NCI-H2029 treated with DMSO at 0.1 percent for 48 hours (cell line): ENCODE data around the gene PGAP1.

Experiments
- DNase-seq: peaks from one replicate; lab custom pipeline; 2025; lab: John Stamatoyannopoulos, UW

Gene PGAP1, protein sequence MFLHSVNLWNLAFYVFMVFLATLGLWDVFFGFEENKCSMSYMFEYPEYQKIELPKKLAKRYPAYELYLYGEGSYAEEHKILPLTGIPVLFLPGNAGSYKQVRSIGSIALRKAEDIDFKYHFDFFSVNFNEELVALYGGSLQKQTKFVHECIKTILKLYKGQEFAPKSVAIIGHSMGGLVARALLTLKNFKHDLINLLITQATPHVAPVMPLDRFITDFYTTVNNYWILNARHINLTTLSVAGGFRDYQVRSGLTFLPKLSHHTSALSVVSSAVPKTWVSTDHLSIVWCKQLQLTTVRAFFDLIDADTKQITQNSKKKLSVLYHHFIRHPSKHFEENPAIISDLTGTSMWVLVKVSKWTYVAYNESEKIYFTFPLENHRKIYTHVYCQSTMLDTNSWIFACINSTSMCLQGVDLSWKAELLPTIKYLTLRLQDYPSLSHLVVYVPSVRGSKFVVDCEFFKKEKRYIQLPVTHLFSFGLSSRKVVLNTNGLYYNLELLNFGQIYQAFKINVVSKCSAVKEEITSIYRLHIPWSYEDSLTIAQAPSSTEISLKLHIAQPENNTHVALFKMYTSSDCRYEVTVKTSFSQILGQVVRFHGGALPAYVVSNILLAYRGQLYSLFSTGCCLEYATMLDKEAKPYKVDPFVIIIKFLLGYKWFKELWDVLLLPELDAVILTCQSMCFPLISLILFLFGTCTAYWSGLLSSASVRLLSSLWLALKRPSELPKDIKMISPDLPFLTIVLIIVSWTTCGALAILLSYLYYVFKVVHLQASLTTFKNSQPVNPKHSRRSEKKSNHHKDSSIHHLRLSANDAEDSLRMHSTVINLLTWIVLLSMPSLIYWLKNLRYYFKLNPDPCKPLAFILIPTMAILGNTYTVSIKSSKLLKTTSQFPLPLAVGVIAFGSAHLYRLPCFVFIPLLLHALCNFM

DNA sequence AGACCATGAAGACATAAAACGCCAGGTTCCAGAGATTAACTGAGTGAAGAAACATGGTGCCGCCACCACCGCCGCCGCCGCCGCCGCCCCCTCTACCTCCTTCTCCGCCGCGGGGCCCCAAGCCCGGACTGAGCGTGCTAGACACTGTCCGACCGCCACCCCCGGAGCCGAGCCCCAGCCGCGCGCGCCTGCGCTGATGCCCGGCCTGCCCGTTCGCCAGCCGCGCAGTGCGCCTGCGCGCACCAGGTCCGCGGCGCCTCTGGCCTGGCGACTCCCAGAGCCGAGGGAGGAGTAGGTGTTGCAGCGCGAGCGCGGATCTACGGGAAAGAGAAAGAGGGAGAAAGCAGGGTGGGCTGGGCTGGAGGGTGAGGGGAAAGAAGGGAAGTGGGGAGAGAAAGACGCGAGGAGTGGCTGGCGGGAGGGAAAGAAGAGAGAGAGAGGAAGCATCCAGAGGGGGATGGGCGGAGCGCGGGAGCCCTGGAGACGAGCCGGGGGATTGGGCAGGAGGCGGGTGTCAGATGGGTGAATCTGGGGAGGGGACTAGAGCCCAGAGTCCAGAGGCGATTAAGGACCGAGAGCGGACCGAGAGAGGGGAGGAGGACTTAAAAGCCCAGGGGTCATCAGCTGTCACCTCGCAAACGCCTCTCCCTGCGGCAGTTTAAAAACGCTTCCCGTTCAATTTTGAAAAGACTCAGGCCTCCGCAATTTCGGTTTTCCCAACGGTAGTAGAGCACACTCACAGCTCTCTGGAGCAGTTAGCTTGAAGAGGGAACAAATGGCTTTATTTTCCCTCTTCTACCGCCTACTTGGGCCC, at the start of gene PGAP1:
Gene PGAP1 (minus strand): TSS at position 146 of the 814 bp plus-strand sequence. CDS start 91 bp downstream, at position 55.
- DNase-seq, result peak; percentile 92

DNA sequence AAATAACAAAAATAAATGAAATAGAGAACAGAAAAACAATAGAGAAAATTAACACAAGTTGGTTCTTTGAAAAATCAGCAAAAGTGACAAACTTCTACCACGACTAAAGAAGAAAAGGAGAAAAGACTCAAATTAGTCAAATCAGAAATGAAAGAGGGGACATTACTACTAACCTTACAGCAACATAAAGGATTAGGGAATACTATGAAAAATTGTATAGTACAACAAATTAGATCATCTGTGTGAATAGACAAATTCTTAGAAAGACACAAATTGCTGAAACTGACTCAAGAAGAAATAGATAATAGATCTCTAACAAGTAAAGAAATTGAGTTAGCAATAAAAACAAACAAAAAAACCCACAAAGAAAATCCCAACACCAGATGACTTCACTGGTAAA, 48.5 kb upstream of the PGAP1 start:
- no peak for DNase-seq

DNA sequence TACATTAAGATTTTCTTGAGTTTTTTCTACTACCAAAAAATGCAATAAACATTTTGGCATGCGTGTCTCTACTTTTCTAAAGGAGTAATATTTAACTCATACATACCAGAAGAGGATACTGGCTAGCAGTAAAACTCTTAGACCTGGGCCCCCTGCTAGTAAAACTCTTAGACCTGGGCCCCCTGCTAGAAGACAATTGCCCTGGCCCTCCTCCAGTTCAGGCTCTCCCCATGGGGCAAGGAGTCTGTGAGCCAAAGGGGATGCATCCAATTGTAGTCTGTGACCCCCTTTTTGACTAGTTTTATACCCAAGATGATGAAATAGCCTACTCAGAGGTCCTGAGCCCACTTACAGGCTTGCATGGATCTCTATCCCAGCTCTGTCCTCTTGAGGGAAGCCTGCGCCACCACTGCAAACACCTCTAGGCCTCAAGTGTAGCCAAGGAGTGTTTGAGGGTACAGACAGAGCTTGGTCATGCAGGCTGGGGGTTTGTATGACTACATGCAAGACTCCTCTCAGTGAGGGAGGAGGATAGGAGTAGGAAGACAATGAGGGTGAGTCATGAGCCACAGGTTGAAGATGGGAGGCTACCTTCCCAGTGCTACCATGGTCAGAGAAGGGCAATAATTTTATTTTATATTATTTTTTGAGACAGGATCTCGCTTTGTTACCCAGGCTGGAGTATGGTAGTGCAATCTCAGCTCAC, 45.2 kb upstream of the PGAP1 start:
- DNase-seq, result no peak

DNA sequence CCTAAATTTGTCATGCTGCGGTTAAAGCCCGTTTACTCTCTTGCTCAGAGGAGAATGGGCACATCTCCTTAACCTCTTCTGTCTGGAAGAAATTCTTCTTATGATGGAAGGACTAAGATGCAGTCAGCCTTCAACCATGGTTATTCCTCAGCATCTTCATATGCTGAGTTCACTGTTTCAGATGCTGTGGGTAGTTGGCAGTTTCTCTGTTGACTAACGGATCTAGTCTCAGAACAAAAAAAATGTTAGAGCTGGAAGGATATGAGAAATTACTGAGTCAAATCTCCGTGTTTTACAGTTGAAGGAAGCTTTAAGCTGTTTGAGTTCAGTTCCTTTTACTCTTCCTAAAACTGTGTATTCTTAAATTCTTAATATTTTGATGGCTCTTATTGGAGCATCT, 43.6 kb upstream of the PGAP1 start:
- DNase-seq, result no peak

DNA sequence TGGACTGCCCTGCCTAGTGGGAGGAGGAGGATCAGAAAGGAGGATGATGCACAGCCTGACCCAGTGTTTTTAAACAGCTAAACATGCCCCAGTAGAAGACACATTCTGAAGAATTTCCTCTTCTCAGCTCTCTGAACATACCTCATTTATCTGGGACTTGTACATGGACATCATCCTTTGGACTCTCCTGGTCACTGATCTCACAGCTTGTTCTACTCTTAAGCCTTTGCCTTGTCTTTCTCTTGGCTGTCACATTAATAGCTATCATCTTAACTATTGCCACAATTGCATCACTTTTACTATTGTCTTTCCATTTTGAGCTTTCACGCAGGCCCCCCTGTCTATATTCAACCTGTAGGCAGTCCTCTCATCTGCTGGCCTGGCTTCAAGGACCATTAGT, 42.0 kb upstream of the PGAP1 start:
- DNase-seq, result no peak

DNA sequence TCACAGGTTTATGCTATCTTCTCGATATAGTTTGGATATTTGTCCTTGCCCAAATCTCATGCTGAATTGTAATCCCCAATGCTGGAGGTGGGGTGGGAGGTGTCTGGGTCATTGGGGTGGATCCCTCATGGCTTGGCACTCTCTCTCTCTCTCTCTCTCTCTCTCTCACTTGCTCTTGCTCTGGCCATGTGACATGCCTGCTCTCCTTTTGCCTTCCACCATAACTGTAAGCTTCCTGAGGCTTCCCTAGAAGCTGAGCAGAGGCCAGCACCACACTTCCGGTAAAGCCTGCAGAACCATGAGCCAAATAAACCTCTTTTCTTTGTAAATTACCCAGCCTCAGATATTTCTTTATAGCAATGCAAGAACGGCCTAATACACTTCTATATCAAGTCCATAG, 41.3 kb upstream of the PGAP1 start:
- no peak for DNase-seq

DNA sequence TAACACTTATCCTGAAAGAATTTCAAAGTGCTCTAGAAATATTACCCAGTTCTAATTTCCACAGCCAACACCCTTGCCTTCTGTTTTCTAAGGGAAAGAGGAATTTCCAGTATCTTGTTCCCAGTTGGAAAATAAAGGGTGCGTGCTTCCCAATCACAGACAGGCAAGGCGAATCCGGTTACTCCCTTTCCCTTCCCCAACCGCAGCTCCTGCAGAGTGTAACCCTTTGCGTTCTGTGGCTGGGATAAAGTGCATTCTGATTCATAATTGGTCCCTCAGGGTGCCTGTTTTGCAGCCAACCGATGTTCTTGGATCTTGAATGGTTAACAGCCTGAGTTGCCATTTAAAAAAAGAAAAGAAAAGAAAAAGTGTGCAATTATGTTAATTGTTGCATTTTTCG, 40.6 kb upstream of the PGAP1 start:
- no peak for DNase-seq

DNA sequence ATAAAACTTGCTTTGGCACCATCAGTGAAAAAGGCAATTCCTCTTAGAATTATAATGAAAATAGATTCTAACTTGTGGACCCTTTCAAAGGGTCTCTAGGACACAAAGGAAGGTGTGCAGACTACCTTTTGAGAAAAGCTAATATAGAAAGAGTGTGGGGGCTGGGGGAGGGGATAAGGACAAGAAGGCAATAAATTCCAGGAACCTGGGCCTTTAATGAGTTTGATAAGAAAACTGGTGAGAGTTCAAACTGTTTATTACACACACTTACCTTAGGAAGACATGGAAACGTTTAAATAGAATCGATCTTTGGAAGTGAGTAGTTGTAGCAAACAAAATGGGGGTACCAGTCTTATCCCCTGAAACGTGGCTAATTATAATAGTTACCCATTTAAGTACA, 39.6 kb upstream of the PGAP1 start:
- DNase-seq, result no peak

DNA sequence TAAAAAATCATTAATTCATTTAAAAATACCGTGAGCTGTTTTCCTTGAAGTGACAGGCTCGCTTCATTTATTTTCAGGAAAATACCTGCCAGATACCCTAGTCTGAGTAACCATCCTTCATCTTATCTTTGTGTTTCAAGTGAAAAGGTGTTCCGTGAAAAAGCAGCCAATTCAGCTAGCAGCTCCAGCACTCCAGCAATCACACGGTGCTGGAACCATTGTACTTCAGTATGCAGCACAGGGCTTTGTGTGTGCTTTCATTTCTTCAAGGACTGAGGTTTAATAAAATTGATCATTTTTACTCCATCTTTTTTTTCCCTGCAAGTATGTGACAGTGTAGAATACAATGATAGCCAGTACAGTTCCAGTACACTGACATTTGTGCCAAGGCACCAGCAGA, 39.1 kb upstream of the PGAP1 start:
- no peak for DNase-seq

DNA sequence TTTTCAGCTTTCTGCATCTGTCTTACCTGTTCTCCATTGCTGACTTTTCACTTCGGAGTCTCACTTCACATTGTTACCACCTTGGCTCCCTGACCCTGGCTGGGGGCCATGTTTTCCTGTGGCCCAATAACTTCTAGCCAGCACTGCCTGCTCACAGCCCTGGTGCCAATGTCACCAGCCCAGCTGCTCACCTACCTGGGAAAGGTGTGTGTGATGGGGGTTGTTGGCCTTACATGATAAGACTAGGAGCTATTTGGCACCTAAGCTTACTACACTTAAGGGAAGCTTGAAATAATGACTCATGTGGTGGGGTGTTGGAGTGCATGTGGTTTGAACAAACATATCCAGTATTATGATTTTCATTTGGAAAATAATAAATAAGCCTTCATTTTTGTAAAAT, 37.5 kb upstream of the PGAP1 start:
- no peak for DNase-seq

DNA sequence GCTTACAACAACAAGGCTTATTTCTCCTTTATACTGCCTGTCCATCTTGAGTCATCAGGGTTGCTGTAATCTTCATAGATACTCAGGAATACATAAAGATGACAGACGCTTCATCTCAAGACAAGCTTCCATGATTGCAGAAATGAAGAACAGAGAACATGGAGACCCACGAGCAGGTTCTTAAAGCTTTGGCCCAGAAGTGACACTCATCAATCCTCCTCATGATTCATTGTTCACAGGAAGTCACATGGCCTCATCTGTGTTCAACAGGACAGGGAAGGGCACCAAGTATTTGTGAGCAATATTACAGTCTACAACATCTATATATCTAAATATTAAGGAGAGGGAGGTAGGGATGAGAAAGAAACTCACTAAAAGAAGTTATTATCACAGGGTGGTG, 36.5 kb upstream of the PGAP1 start:
- DNase-seq, result no peak

DNA sequence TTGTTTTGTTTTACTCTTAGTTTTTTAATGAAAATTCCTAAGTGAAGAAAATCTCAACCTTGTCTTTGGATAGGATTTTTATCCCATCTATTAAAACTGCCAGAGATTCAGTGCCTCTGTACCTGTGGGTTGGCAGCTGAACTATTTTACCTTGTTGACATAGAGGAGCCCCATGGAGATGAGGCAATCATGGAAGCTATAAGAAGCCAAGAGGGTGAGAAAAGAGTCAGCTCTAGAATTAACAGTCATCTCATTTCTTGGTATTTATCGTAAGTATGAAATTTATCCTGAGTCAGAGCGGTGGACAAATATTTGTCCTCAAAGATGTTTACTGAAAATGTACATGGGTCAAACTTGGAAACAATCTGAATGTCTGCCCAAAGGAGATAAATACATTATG, 35.8 kb upstream of the PGAP1 start:
- DNase-seq, result no peak

DNA sequence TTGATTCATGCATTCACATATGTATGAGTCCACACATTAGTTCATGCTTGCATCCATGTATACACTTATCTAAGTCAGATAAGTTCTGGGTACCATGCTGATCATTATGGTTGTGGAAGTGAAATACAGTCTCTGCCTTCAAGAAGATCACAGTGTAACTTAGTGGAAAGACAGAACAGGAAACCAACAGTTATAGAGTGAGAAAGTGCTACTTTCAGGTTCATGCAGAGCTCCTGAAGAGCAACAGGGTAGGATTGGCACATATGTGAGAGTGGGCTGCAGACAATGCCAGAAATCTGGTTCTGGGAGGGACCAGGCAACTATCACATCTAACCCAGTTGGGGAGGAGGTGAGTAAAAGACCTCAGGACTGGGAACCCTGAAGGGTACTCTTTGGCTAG, 35.4 kb upstream of the PGAP1 start:
- no peak for DNase-seq

DNA sequence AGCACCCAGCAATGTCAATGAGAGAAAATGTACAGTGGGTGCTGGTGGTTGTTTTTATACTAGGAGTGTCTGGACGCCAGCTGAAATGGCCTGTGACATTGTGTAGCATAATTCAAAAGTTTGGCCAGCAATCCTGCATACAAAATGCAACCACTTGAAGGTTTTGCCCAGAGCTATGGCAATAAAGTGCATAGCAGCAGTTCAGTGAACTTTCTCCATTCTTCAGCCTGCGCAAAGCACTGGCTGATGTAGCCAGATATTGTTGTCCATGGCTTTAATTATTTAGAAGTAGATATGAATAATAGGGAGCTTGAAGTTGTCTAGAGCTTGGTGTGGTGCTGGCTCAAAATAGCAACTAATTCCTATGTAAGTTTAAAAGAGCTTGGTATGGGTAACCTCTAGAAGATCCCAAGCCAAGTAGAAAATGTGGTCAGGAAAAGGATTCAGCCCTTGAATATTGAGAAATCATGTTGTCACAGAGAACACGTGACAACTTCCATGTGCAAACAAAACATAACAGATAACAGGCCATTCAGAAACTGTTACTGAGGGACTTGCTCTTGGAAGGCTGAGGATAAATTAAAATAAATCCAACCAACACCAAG, 33.3 kb upstream of the PGAP1 start:
- peak; percentile 12 for DNase-seq

DNA sequence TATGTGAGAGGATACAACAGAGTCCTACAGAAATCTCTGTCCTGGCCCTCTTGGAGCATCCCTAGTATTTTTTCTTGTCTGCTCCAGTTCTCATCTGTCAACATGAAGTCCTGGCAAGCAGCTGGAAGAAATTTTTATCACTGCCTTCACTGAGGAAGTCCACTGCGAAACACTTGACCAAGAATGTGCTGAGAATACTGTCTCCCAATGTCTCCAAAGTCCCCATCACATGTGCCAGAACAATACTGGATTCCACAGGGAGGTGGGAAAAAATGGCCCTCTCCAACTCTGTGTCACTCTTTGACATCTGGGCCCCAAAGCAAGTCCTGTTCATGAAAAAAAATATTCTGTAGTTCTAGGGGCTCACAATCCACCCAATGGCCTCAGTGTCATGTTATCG, 32.8 kb upstream of the PGAP1 start:
- no peak for DNase-seq

DNA sequence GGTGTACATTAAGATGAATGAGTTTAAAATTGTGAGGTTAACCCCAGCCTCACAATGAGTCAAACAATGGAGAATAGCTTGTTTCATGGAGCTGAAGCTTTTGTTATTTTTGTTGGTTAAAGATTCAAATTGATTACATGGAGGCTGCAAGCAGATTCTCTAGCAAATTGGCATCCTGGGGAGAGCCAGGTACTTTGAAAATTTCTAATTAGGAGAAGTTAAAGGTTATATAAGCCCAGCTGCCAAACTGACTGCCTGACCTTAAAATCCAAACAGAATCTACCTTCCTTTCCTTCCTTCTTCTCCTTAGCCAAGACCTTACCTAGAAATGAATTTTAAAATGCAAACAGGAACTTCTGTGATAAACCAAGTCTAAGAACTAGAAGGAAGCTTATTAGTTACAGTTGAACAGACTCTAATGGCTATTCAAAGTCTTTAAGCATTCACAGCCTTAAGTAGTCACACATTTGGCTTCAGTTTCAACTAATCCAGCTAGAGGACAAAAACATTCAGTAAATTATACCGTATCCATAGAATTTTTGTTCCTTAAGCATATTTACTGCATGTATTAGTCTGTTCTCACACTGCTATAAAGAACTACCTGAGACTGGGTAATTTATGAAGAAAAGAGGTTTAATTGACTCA, 31.5 kb upstream of the PGAP1 start:
- DNase-seq, result no peak

DNA sequence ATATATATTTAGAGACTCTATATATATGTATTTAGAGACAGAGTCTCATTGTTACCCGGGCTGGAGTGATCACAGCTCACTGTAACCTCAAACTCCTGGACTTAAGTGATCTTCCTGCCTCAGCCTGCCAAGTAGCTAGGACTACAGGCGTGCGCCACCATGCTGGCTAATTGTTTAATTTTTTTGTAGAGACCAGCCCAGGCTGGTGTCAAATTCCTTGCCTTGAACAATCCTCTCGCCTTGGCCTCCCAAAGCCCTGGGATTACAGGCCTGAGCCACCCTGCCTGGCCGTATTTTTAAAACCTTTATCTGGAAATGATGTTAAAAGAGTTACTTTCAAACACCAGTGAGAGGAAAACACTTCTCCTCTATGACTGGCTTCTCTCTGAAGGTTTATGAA, 30.9 kb upstream of the PGAP1 start:
- no peak for DNase-seq

DNA sequence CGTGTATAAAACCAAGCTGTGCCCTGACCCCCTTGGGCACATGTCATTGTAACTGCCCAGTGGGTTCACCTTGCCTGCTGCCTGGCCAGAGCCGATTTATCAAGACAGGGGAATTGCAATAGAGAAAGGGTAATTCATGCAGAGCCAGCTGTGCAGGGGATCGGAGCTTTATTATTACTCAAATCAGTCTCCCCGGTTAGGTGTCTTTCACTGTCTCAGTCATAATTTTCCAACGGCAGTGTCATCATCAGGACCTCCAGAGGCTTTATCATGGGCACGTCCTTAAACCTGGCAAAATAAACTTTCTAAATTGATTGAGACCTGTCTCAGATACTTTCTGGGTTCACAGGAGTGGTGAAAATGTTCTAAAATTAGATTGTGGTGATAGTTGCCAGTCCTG, 29.6 kb upstream of the PGAP1 start:
- no peak for DNase-seq

DNA sequence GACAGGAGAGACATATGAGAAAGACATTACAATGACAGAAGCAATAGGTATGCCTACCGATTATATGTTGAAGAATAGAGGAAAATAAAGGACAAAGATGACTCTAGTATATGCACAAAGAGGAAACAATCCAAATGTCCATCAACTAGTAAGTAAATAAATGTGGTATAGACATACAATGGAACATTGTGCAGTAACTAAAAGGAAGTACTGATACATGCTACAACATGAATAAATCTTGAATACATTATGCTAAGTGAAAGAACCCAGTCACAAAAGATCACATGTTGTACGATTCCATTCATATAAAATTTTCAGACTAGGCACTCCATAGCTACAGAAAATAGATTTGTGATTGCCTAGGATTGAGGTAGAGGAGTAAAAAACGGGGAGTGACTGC, 28.5 kb upstream of the PGAP1 start:
- no peak for DNase-seq

DNA sequence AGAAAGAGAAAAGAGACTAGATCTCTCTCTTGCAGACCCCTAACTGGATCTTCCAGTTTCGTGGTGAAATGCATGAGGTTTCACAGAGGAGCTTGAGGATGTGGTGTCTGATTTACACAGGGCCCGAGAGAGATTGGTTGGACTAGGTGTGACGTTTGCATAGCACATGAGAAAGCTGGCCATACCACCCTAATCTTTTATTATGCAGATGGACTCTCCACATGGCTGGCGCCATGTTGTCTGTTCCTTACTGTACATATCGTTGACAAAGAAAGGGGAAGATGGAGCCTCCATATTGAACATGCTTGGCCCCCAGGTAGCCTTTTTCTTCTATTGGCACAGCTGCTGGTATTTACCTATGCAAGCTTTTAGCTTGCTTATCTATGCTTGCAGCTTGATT, 27.5 kb upstream of the PGAP1 start:
- peak; percentile 46 for DNase-seq

DNA sequence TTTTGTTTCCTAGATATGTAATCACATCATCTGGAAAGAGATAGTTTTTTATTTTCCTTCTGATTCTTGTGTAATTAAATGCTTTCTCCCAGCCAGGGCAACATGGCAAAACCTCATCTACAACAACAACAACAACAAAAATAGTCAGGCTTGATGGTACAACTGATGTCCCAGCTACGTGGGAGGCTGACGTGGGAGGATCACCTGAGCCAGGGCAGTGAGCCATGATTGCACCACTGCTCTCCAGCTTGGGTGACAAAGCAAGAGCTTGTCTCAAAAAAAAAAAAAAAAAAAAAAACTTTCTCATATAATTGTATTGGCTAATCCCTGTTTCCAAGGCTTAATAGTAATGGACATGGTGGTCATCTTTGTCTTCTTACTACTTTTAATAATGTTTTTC, 26.4 kb upstream of the PGAP1 start:
- no peak for DNase-seq
